A673 (cell line): ENCODE results near the gene ERBIN. TPM values are rescaled to one million over a fixed set of nuclear protein-coding genes. Genes with fewer than 3 reads are reported as not detected.

Source experiments
- BruUV-seq: library from RNA; stranded (reverse); fragments of 400-500 nt; replicated peaks from 2 replicates; lab custom pipeline; 2021; lab: Mats Ljungman, UMichigan
- CTCF ChIA-PET: fragments of 300-600 bp; sonication (Branson Sonifier 250); formaldehyde crosslinking; loops from one replicate; lab custom pipeline; 2022; ENCODE audit warnings: antibody characterized with exemption; lab: Charles Lee
- POLR2A ChIA-PET: fragments of 300-600 bp; sonication (Branson Sonifier 250); formaldehyde crosslinking; loops from one replicate; lab custom pipeline; 2022; ENCODE audit warnings: antibody characterized with exemption; ENCODE audit not compliant: low non-redundant PET; lab: Charles Lee
- DNase-seq: peaks from one replicate; pipeline ENCODE4 v3.0.0-alpha.2; 2015; ENCODE audit warnings: low spot score
- H3K27ac ChIP-seq: fragments of 200-600 bp; sonication (generic); 2 replicates; pipeline ENCODE4 v1.5.1; 2016; ENCODE audit warnings: mixed run types, low read depth, mild to moderate bottlenecking, mixed read lengths, antibody characterized with exemption, low read length; ENCODE audit not compliant: poor library complexity, severe bottlenecking
- H3K27me3 ChIP-seq: fragments of 200-600 bp; sonication (generic); replicated peaks from 2 replicates; pipeline ENCODE4 v1.6.1; 2017; ENCODE audit warnings: mixed run types, low read depth, mild to moderate bottlenecking, mixed read lengths, antibody characterized with exemption, low read length; ENCODE audit not compliant: insufficient read depth, poor library complexity
- H3K36me3 ChIP-seq: fragments of 200-600 bp; sonication (generic); 2 replicates; pipeline ENCODE4 v1.6.1; 2016; ENCODE audit warnings: mixed run types, mild to moderate bottlenecking, mixed read lengths, antibody characterized with exemption, low read length; ENCODE audit not compliant: insufficient read depth, poor library complexity, severe bottlenecking
- H3K4me1 ChIP-seq: fragments of 200-600 bp; sonication (generic); 2 replicates; pipeline ENCODE4 v1.6.1; 2017; ENCODE audit warnings: mixed run types, mild to moderate bottlenecking, mixed read lengths, antibody characterized with exemption, low read length; ENCODE audit not compliant: insufficient read depth, poor library complexity, severe bottlenecking
- H3K4me3 ChIP-seq: fragments of 200-600 bp; sonication (generic); 2 replicates; pipeline ENCODE4 v1.5.1; 2016; ENCODE audit warnings: low read depth, mixed run types, mild to moderate bottlenecking, mixed read lengths, low read length; ENCODE audit not compliant: poor library complexity, severe bottlenecking
- H3K9me3 ChIP-seq: fragments of 200-600 bp; sonication (generic); 2 replicates; pipeline ENCODE4 v1.6.1; 2016; ENCODE audit warnings: mixed run types, low read depth, mild to moderate bottlenecking, mixed read lengths, antibody characterized with exemption, low read length; ENCODE audit not compliant: poor library complexity, severe bottlenecking
- EZH2 ChIP-seq: fragments of 200-600 bp; sonication (generic); IDR thresholded peaks from 2 replicates; pipeline ENCODE4 v1.6.1; 2017; ENCODE audit warnings: borderline replicate concordance, low read depth, mild to moderate bottlenecking, mixed read lengths, antibody characterized with exemption, low read length; ENCODE audit not compliant: poor library complexity, severe bottlenecking
- intact Hi-C: fragments of 100-400 bp; cut with micrococcal nuclease; formaldehyde crosslinking; loops from one replicate; pipeline ENCODE4 v1.10.0; 2022; ENCODE audit not compliant: unreplicated experiment
- total RNA-seq: library from RNA; stranded (reverse); gene quantifications from 2 replicates; pipeline ENCODE4 v1.2.3, GENCODE V29; 2021
- TF ChIP-seq, protein P1 (sequence below): fragments of 300-800, 200-600 bp; sonication (generic); conservative IDR thresholded peaks from 2 replicates; pipeline ENCODE4 v1.5.1; 2017; ENCODE audit warnings: low read depth, mild to moderate bottlenecking, antibody characterized with exemption, low read length, moderate library complexity, mixed read lengths

The ERBIN gene
- total RNA-seq, 1 experiment from 2014 or later, result 47.5 TPM

DNA sequence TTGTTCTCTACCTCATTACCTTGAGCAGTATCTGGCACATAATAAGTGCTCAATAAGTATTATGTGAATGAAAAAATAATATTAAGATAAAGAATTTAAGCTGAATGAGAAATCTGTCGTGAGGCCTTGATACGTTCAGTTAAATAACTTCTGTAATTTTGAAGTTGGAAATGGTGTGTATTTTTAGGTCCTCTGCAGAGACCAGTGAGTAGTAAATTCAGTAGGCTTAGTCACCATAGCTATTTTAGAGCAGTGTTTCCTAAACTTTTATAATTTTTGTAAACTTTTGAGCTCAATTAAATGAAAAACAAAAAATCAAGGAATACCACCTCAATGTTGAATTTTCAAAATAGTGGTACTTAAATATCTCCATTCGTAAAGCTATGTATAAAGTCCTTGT is 25.0 kb downstream of the ERBIN start:
- POLR2A ChIA-PET, result no interaction called here
- intact Hi-C loops, result no loop called here
- Histone ChIP-seq H3K4me1 (no peaks in the 10 kb centered on the region), H3K9me3 (no peaks in the 10 kb centered on the region), H3K4me3 (no peak overlapping the region), H3K27me3 (no peaks in the 10 kb centered on the region), H3K36me3 (no peaks in the 10 kb centered on the region), H3K27ac (no peak overlapping the region)
- TF ChIP-seq, protein P1, sequence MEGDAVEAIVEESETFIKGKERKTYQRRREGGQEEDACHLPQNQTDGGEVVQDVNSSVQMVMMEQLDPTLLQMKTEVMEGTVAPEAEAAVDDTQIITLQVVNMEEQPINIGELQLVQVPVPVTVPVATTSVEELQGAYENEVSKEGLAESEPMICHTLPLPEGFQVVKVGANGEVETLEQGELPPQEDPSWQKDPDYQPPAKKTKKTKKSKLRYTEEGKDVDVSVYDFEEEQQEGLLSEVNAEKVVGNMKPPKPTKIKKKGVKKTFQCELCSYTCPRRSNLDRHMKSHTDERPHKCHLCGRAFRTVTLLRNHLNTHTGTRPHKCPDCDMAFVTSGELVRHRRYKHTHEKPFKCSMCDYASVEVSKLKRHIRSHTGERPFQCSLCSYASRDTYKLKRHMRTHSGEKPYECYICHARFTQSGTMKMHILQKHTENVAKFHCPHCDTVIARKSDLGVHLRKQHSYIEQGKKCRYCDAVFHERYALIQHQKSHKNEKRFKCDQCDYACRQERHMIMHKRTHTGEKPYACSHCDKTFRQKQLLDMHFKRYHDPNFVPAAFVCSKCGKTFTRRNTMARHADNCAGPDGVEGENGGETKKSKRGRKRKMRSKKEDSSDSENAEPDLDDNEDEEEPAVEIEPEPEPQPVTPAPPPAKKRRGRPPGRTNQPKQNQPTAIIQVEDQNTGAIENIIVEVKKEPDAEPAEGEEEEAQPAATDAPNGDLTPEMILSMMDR, result no peak
- TF ChIP-seq EZH2, result no peak
- no TSS peak for BruUV-seq
- no peak for DNase-seq
- CTCF ChIA-PET, result no interaction called here

DNA sequence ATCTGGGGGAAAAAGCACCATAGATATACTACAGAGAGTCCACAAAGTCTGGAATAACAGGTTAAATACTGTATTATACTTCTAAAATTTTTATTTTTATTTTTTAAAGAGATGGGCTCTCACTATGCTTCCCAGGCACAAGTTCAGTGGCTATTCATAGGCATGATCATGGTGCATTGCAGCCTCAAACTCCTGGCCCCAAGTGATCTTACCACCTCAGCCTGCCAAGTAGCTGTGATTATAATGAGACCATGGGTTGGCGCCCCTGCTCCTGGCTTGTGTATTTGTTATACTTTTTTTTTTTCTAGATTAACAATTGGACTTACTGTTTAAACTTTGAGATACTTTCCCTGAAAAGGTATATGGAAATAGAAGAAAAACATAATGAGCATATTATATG is 25.9 kb downstream of the ERBIN start:
- Histone ChIP-seq H3K4me1 (no peaks in the 10 kb centered on the region), H3K4me3 (no peak overlapping the region), H3K9me3 (no peaks in the 10 kb centered on the region), H3K27me3 (no peaks in the 10 kb centered on the region), H3K27ac (no peak overlapping the region), H3K36me3 (no peaks in the 10 kb centered on the region)
- TF ChIP-seq, protein P1, result no peak
- TF ChIP-seq EZH2, result no peak
- no TSS peak for BruUV-seq
- ChIA-PET POLR2A (interaction anchor here (0.7 kb wide), 1 partner anchor 389 kb away, joined by 3 read pairs; the partner anchor contains the start of gene PPWD1), CTCF (no interaction called here)
- no peak for DNase-seq
- intact Hi-C loops, result no loop called here

DNA sequence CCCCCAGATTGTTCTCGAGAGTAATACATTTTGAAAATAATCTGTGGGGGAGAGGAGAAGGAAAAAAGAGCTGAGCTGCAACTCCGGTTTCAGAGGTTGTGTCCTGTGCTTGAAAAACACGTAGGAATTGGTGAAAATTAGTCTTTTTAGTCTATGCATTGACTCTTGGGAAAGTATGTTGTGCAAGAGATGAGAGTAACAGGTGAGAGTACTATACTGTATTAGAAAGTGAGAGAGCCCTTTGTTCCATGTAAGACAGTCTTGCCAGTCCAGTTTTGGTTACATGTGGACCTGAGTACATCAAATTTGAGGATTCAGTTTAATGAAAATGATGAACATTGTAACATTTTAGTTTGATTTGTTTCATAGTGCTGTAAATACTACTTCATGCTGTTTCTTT is 27.8 kb downstream of the ERBIN start:
- intact Hi-C loops, result no loop called here
- CTCF ChIA-PET, result interaction anchor here (0.6 kb wide), 1 partner anchor 49 kb away, joined by 4 read pairs; no protein-coding TSS in a partner anchor

More for the DNA sequence above, 27.8 kb downstream of the ERBIN start:
- H3K4me3 ChIP-seq, result no peak overlapping the region
- no peaks in the 10 kb centered on the region for H3K4me1 ChIP-seq
- no peaks in the 10 kb centered on the region for H3K36me3 ChIP-seq
- POLR2A ChIA-PET, result no interaction called here
- no peak overlapping the region for H3K27ac ChIP-seq
- TF ChIP-seq, protein P1, result no peak
- TF ChIP-seq EZH2, result no peak
- no peak for DNase-seq
- BruUV-seq, result no TSS peak
- no peaks in the 10 kb centered on the region for H3K9me3 ChIP-seq
- no peaks in the 10 kb centered on the region for H3K27me3 ChIP-seq
